Renal cortex interstitium (tissue), 15 donors: Measurements from ENCODE around the gene RIF1. TPM values are rescaled to one million over a fixed set of nuclear protein-coding genes. Genes with fewer than 3 reads are reported as not detected.

Source experiments
- DNase-seq, 11 donors: peaks; one replicate each; pipeline ENCODE4 v3.0.0-alpha.2; 2013; ENCODE audit warnings: low read depth in 9 of 11, low spot score in 4 of 11; ENCODE audit errors: extremely low read depth in 1 of 11
- long read RNA-seq, 16 experiments: transcript quantifications; one replicate each; lab custom pipeline, GENCODE V29; 2026
- polyA plus RNA-seq, 3 donors: library from polyadenylated mRNA; unstranded; fragments of 120-200 nt; gene quantifications; one replicate each; pipeline ENCODE4 v1.2.1, GENCODE V29; 2013; ENCODE audit not compliant: insufficient read length in 3 of 3

RIF1 gene, protein sequence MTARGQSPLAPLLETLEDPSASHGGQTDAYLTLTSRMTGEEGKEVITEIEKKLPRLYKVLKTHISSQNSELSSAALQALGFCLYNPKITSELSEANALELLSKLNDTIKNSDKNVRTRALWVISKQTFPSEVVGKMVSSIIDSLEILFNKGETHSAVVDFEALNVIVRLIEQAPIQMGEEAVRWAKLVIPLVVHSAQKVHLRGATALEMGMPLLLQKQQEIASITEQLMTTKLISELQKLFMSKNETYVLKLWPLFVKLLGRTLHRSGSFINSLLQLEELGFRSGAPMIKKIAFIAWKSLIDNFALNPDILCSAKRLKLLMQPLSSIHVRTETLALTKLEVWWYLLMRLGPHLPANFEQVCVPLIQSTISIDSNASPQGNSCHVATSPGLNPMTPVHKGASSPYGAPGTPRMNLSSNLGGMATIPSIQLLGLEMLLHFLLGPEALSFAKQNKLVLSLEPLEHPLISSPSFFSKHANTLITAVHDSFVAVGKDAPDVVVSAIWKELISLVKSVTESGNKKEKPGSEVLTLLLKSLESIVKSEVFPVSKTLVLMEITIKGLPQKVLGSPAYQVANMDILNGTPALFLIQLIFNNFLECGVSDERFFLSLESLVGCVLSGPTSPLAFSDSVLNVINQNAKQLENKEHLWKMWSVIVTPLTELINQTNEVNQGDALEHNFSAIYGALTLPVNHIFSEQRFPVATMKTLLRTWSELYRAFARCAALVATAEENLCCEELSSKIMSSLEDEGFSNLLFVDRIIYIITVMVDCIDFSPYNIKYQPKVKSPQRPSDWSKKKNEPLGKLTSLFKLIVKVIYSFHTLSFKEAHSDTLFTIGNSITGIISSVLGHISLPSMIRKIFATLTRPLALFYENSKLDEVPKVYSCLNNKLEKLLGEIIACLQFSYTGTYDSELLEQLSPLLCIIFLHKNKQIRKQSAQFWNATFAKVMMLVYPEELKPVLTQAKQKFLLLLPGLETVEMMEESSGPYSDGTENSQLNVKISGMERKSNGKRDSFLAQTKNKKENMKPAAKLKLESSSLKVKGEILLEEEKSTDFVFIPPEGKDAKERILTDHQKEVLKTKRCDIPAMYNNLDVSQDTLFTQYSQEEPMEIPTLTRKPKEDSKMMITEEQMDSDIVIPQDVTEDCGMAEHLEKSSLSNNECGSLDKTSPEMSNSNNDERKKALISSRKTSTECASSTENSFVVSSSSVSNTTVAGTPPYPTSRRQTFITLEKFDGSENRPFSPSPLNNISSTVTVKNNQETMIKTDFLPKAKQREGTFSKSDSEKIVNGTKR (N-terminal part only)
- 10 to 100 TPM; 37.7 to 47.6 (median 40.8) TPM for polyA plus RNA-seq
- long read RNA-seq, donor 1 = 0 reads
- long read RNA-seq, donor 2 = 0 reads
- long read RNA-seq, donor 3 = 0 reads
- long read RNA-seq, donor 4 = 0 reads
- long read RNA-seq, donor 5 = 0 reads
- long read RNA-seq, donor 6, partial matches to known transcripts = 0 of 1 reads
- long read RNA-seq, donor 6, other reads (novel, unspliced or antisense) = 0 of 1 reads
- long read RNA-seq, donor 7 = 0 reads
- long read RNA-seq, donor 8 = 0 reads
- long read RNA-seq, donor 9 = 0 reads
- long read RNA-seq, donor 10 = 0 reads
- long read RNA-seq, donor 11 = 0 reads
- long read RNA-seq, donor 12 = 0 reads
- long read RNA-seq, donor 13, partial matches to known transcripts = 10 of 10 reads
- long read RNA-seq, donor 13, other reads (novel, unspliced or antisense) = 0 of 10 reads
- long read RNA-seq, donor 14 = 0 reads
- long read RNA-seq, donor 15 = 0 reads
- long read RNA-seq, donor 16, full-length matches to known transcripts = 1 of 7 reads
- long read RNA-seq, donor 16, partial matches to known transcripts = 6 of 7 reads
- long read RNA-seq, donor 16, other reads (novel, unspliced or antisense) = 0 of 7 reads

DNA sequence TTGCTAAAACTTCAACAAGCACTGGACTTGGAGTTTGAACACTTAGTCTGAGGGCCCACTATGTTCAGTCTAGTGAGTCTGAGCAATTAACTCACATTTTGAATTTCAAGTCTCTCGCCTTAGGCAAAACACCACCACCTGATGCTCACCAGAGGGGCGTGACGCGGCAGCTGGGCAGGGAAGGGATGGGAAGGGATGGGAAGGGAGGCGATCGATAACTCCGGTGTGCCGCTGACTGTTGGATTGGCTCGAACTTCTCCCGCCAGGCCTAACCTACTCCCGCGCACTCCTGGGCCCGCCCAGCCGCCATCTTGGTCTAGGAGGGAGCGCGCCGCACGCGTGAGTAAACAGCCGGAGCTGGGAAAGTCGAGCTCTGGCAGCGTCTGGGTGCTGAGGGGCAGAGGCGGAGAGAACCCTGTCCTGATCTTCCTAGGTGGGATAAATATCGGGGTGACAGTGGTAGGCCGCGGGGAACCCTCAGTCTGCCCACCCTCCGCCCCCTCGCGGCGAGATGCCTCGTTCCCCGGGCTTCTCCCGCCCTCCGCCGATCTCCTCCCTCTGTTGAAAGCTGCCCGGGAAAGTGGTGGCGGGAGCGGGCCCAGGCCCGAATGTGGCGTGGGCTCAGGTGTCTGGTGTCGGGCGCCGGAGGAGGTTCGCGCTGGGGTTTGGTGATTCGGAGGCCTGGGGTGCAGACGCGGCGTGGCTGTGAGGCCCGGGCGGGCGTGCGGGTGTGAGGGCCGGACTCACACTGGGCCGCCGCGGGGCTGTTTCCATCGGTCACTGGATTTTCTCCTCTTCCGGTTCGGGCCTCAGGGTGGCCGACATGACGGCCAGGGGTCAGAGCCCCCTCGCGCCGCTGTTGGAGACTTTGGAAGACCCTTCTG lies at the start of gene RIF1:
Gene RIF1 (plus strand): TSS at position 302 of the 884 bp plus-strand sequence. CDS start 522 bp downstream, at position 824.
- DNase-seq = peak; percentile 64 to 89 (median 86)

DNA sequence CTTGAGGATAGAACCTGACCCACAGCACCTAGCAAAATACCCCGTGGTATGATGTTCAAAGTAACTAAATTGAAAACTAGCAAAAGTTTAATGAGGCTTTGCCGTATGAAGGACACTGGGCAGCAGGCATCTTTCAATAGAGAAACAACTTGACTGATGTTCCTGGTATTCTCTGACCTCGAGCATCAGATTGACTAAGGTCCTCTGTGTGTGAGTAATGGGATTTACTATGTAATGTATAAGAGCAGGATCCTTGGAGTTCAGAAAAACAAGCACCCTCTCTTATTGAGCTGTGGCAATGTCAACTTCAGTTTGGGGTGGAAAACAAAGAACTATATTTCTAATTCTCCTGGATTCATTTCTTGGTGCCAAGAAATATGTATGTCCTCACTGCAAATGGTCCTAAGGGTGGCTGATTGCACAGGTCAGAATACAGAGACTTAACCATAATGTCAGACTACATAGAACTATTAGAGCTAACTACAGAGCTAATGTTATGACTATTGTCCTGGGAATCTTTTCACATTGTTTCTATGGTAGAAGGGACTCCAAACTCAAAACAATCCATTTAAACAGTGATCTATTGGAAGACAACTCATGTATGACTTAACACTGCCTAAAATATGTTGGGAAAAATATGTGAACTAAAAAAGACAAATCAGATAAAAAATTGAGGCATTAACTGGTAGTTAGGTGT lies 47.9 kb upstream of the RIF1 start:
- no peak for DNase-seq

DNA sequence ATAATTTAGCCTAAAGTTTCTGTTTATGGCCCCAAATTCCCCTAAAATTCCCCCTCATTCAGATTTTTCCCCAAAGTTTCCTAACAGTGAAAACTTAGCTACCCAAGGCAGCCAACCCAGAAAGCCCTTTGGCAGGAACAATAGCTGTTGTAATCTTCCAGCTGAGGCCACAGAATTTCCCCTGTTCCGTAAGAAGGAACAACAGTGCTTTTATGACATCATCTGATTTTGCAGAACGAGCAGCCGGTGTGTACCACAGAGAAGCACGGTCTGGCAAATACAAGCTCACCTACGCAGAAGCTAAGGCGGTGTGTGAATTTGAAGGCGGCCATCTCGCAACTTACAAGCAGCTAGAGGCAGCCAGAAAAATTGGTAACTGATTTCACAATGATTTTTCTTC lies 46.0 kb upstream of the RIF1 start:
- DNase-seq = no peak

DNA sequence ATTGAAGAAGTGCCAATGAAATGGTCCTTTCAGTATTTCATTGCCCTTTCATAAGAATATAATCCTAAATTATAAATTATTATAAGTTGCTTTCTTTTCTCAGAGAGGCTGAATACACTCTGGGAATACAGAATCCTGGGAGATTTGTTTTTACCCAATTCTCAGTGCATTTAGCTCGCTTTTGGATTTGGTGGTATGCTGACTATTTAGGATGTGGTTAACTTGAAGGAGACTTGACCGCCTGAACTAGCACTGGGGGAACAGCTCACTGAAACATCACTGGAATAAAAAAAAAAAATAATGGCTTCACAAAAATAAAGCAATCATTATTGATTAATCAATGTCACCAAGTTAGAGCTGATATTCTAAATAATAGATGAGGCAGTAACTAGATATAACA lies 42.1 kb upstream of the RIF1 start:
- DNase-seq = no peak

DNA sequence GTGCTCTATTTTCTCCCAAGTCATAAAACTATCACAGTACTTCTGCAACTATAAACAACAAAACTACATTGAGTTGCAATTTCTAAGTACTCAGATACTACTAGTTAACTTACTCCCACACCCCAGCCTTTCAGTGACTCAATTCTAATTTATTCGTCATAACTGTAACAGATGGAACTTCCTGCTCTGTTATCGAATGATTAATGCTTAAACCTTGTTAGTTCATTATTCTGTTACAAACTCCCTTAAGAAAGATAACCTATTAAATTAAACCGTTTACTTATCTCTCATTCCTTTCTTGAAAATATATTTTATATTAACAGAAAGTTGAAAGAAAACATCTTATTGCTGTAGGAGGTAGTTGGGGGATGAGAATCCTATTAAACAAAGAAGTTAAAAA lies 35.3 kb upstream of the RIF1 start:
- DNase-seq = peak in 6 of 11 donors; percentile 12 to 49 (median 28)

DNA sequence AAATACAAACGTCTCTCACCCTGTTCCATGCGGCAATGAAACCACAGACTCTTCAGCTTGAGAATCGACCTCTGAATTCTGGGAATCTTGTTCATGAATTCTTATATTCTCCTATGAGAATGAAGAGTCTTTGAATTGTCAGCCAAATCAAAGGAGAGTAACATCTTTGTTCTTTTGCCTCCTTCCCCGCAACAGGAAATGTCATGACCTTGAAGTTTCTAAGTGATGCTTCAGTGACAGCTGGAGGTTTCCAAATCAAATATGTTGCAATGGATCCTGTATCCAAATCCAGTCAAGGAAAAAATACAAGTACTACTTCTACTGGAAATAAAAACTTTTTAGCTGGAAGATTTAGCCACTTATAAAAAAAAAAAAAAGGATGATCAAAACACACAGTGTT lies 30.5 kb upstream of the RIF1 start:
- DNase-seq = no peak

DNA sequence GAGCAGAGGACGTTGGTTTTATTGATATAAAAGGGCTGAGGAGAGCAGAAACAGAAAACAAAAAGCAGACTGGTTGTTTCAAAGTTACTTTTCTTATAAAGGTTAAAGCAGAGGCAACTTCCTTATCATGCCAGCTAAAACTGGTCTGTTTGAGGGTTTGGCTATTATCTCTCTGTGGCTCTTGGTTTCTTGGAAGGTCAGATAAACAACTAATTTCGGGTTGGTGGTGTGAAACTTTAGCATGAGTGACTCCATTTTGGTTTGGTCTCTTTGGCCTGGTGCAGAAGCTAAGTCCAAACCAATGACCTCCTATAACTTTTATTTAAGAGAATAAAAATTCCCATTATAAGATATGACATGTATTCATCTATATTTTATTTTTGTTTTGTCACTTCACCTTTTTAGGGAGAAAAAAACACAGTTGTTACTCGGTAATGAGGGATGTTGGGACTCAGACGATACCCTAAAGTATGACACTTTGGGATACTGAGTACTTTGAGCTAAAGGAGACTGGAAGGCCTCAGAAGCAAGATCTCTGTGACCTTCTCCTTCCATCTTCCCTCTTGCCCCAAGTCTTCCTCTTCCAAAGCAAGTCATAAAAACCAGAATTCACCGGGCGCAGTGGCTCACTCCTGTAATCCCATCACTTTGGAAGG lies 29.0 kb upstream of the RIF1 start:
- DNase-seq = no peak

DNA sequence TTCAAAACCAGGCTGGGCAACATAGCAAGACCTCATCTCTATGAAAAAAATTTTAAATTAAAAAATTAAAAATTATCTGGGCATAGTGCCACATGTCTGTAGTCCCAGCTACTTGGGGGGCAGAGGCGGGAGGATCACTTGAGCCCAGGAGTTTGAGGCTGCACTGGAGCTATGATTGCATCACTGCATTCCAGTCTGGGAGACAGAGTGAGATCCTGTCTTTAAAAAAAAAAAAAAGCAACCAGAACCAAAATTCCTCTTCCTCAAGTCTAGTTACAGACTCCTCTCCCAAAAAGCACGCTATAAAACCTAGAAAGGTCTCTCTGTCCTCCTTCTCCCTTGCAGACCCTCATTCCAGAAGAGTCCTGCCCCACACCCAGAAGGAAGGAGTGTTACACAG lies 28.4 kb upstream of the RIF1 start:
- no peak for DNase-seq

DNA sequence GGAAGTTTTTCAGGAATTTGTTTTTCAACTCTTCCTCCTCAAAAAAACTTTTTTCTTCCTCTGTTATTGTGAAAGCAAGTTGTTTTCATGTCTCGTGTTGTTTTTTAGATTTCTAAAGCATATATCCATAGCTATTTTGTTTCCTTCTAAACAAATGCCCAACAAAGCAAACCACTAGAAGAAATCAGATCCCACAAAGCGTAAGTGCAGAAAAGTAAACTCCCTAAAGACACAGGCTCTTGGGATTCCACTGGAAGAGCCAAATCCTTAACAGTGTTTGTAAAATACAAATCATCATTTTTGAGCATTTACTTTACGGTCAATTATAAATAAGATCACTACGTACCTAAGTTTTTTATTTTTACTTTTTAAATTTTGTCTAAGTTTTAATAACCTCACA lies 21.7 kb upstream of the RIF1 start:
- no peak for DNase-seq

DNA sequence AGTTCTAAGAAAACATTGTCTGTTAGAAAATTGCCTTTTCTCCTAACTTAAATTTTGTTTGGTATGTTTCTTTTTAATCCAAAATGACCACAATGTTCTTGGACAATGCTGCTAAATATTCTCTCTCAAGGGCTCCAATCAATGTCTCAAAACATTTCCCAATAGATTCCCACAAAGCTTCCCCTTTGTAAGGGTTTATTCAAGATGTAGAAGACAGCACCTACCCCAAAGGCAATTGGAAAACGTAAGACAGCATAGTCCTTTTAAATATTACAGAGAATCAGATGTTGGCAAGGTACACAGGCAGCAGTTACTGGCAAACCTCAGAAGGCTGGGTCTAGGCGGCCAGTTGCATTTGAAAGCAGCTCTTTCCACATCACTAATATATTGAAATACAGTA lies 18.3 kb upstream of the RIF1 start:
- no peak for DNase-seq

DNA sequence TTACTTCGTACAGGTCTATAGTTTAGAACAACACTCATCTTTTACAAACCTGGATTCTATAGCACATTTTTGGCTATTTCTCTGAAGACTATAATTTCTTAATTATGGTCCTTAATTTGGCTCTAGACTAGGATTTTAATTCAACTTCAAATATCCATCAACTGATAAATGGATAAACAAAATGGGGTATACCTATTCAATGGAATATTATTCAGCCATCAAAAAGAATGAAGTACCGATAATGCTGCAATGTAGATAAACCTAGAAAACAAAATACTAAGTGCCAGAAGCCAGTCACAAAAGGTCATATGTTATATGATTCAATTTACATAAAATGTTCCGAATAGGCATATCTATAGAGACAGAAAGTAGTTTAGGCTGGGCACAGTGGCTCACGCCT lies 15.2 kb upstream of the RIF1 start:
- DNase-seq = no peak

DNA sequence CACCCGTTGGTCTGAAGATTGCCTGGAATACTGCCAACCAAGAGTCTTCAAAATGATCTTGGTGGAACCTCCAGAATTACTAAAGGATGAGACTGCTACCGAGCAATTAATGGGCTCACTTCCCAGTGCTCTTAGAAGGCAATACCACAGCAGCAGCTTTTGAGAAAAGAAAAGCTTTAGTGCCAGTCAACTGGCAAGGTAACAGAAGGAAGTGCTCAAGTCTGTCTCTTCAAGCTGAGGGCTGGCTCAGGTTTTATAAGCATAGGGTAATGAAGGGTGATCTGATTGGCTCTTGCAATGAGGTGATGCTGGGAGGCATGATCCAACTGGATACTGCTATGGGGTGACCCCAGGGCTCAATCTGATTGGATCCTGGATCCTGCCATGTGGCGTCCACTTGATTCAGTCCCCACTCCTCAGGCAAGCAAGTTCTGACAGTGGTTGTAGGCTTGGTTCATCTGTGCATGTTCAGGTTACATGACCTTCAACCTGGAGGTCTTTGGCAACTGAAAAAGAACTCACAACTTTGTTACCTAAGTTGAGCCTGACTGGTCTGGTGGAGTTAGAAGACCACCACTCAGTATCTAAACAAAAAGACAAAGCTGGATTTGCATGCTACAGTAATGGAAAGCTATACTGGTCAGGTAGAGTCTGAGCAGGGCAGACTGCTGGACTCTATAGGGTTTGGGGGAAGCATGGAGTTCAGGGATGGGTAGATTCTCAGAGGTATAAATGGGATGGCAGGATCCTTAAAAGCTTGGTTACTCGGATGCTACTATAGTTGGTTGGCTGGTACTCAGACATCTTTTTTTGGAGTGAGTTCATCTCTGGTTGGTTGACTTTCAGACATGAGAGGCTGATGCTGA lies 14.0 kb upstream of the RIF1 start:
- DNase-seq = no peak

DNA sequence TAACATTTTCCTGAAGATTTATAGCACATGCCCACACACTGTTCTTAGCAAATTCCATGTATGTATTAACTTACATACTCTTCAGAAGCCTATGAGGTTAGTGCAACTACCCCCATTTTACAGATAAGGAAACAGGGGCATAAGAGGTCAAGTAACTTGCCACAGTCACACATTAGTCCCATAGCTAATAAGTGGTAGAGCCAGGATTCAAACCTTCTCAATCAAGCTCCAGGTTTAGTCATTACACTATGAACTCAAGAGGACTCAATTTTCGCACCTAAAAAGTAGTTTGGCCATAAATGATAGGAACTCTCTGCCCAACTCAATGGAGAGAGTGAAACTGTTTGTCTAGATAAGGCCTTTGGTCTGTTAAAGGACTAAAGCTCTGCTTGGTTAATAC lies 9.7 kb upstream of the RIF1 start:
- no peak for DNase-seq

DNA sequence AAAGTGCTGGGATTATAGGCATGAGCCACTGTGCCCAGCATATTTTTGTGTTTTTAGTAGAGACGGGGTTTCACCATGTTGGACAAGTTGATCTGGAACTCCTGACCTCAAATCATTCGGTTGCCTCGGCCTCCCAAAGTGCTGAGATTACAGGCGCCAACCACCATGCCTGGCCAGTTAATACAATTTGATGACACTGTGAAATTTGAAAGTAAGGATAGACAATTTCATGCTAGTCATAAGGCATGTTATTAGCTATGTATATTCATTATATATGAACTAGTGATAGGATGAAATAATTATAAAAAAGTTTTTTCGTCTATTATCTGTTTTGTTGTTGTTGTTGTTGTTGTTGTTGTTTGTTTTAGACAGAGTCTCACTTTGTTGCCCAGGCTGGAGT lies 8.6 kb upstream of the RIF1 start:
- no peak for DNase-seq

DNA sequence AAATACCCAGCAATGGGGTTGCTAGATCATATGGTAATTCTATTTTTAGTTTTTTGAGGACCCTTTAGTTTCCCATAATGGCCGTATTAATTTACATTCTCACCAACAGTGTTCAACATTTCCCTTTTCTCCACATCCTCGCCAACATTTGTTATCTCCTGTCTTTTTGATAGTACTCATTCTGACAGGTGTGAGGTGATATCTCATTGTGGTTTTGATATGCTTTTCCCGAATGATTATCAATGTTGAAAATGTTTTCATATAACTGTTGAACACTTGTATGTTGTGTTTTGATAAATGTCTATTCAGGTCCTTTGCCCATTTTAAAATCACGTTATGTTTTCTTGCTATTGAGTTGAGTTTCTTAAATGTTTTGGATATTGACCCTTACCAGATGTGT lies 5.8 kb upstream of the RIF1 start:
- no peak for DNase-seq
